Medulla oblongata (tissue), 1 donor: ENCODE results near the gene STX8.
"Not testable (repeated sequence)": the region's sequence is repeated elsewhere in the genome, so short reads cannot be mapped to it uniquely, and the experiment has no call there.

ENCODE experiments used
- DNase-seq: peaks from one replicate; pipeline ENCODE4 v3.0.0-alpha.2; 2015; ENCODE audit errors: extremely low spot score

The STX8 gene

DNA sequence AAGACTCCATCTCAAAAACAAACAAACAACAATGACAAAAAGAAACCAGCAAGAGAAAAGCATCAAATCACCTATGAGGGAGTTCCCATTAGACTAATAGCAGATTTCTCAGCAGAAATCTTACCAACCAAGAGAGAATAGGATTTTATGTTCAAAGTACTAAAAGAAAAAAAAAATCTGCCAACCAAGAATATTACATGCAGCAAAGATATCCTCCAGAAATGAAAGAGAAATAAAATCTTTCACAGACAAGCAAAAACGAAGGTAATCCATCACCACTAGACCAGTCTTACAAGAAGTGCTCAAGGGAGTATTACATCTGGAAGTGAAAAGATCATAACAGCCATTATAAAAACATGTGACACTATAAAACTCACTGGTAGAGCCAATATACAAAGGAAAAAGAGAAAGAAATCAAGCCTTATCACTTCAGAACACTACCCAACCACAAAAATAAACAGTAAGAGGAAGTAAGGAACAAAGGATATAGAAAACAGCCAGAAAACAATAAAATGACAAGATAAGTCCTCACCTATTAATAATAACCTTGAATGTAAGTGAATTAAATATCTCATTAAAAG is 66.3 kb downstream of the STX8 start:
- DNase-seq = no peak

DNA sequence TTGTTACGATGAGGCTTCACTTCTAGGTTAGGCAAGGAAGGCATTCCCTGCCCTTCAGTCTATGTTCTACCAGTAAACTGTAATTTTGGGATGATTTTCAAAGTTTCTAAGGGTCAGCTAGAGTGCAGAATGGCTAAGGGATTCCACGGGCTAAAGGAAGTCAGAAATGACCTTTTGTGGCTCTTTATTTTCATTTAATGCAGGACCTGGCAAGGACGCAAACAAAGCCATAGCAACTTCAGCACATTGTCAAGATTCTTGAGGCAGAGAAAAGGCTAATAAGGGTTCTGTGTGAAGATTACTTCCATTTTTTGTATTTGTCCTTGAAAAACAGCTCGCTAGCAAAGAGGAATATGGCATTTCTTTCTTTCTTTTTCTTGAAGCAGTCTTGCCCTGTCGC is 76.6 kb downstream of the STX8 start:
- no peak for DNase-seq

GRCh38 chr17:9498490-9498889 is 77.1 kb downstream of the STX8 start:
- DNase-seq = no peak

- DNase-seq = no peak
Measured at GRCh38 chr17:9488556-9488955, 87.1 kb downstream of the STX8 start.

- no peak for DNase-seq
Measured at GRCh38 chr17:9487406-9487805, 88.2 kb downstream of the STX8 start.

DNA sequence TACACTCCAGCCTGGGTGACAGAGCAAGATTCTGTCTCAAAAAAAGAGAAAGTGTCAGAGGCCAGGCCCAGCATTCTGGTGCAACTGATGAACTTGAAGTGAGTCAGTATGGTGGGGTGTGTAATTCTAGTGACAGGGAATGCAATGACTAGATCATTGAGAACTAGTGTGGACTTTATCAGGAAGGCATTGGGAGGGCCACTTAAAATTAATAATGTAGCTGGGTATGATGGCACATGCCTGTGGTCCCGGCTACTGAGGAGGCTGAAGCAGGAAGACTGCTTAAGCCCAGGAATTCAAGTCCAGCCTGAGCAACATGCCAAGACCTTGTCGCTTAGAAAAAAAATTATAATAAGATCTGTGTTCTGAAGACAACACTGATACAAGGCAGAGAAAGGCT is 90.8 kb downstream of the STX8 start:
- DNase-seq = no peak

- DNase-seq = no peak
Measured at GRCh38 chr17:9479964-9480363, 95.7 kb downstream of the STX8 start.

- no peak for DNase-seq
Measured at GRCh38 chr17:9478889-9479288, 96.7 kb downstream of the STX8 start.

- DNase-seq = peak; percentile 94
Measured at GRCh38 chr17:9475101-9475658, 100.4 kb downstream of the STX8 start.

- DNase-seq = no peak
Measured at GRCh38 chr17:9473711-9474110, 101.9 kb downstream of the STX8 start.

GRCh38 chr17:9472541-9472940 is 103.1 kb downstream of the STX8 start:
- DNase-seq = no peak

- no peak for DNase-seq
Measured at GRCh38 chr17:9472094-9472493, 103.5 kb downstream of the STX8 start.

DNA sequence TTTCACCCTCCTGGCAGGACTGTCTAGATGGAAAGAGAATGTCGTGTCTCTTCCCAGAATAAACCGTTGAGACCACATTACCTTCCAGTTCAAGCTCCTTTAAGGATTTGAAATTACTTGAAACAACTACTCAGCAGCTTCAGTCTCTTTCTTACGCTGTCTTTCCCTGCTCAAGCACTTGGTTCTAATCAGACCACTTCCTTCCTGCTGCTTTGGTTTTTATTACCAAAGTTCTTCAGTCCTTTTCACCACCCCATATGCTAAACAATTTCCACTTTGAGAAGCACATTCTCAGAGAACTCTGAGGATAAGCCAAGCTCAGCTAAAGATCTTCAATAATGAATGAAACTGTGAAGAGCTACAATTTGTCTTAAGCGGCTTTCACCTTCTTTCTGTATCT is 105.4 kb downstream of the STX8 start:
- DNase-seq = no peak

- no peak for DNase-seq
Measured at GRCh38 chr17:9468937-9469336, 106.7 kb downstream of the STX8 start.

- DNase-seq = no peak
Measured at GRCh38 chr17:9468532-9468931, 107.1 kb downstream of the STX8 start.

DNA sequence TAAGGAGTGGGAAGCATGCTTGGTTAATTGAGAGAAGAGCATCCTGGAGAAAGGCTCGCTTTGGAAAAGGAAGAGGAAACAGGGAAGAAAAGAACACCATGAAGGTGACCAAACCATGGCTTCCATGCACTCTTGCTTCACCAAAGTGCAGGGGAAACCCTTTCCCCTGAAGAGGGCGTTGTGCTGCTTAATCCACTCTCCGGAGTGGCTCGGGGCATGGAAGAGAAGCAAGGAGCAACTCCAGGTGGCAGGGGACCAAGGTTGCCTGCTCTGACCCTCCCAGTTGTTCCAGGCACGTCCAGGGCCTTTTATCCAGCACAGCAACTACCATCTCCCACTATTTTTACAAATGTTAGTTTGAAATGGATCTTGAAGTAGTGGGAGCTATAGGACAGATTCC is 108.1 kb downstream of the STX8 start:
- DNase-seq = peak; percentile 15

DNA sequence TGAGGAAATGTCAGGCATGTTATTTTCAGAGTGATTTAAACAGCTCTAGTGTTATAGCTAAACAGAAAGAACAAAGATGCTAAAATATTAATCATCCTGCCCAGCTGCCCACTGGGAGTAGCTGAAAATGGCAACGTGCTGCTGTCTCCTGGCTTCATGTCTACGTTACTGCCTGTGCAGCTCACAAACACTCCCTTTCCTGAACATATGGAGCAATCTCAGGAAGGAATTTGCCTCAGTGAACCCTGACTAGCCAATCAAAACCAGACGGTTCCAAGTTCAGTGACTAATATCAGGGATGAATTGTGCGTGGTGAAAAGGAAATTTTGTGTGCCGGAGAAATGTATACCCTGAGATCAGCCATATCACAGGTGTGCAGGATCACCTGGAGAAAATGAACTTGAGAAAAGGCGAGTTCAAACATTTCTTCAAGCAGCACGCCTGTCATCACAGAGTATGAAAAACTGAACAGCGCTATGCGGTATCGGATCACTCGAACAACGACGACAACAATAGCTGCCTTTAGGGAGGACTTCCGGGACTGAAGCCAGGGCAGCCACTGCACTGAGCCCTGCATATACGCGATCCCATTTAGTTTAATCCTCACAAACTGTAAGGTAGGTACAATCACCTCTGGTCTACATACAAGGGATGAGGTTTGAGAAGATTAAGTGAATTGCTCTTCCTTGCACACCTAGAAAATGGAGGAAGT is 110.3 kb downstream of the STX8 start:
- peak; percentile 31 for DNase-seq

GRCh38 chr17:9457005-9457404 is 118.6 kb downstream of the STX8 start:
- no peak for DNase-seq

DNA sequence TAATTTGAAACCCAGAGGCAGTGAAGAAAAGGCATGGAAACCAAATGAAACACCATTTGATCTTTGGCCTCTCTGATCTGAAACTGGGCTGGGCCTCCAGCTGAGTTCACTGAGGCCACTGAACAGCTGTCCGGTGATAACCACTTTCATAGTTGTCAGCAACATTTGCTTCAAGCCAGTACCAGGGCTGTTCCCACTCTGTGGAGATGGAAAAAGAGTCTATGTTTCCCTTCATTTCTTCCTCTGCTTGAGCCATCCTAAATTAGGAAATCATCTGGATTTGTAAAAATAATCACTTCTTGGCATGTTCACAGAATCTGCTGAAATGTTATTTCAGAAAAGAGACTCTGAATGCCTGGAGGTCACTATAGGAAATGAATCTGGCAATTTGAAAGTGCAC is 119.3 kb downstream of the STX8 start:
- no peak for DNase-seq

DNA sequence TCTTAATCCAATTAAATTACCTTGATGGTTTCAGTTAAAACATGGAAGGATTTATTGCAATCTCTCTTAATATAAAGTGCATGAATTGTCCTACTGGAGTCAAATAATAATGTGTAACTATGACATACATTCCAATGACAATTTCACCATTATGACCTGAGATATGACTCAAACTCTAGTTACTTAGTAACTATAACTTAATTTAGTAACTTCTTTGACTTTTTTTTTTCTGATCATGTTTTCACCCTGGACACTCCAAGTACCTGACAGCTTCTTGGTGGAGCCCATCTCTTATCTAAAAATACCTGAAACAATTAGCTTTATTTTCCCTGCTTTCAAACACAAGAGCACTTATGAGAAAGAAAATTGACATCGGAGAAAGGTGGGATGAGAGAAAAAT is 123.7 kb downstream of the STX8 start:
- DNase-seq = no peak

- DNase-seq = not testable (repeated sequence)
Measured at GRCh38 chr17:9447298-9447697, 128.3 kb downstream of the STX8 start.

- DNase-seq = no peak
Measured at GRCh38 chr17:9446528-9446927, 129.1 kb downstream of the STX8 start.

- no peak for DNase-seq
Measured at GRCh38 chr17:9445424-9445823, 130.2 kb downstream of the STX8 start.

DNA sequence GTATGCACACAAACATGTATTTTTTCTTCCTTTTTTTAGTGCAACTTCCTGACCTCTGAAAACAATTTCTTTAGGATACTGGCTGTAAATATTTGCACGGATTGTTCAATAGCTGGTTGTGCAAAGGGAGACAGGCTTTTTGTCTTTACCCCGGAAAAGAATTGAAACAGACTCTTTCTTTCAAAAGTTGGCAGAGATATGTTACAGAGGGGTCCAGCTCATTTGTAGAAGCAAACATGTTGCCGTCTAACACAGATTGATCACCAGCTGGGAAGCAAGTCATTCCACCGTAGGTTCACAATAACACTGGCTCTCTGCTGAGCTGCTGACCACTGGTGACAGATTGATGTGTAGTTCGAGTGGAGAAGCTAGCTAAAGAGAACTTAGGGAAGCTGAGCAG is 130.9 kb downstream of the STX8 start:
- DNase-seq = peak; percentile 45
